COR-L47 (cell line): Measurements from ENCODE around the gene CENPVL1.
"Not testable (repeated sequence)": the region's sequence is repeated elsewhere in the genome, so short reads cannot be mapped to it uniquely, and the experiment has no call there.

Source experiments
- DNase-seq: peaks from one replicate; lab custom pipeline; 2025; lab: John Stamatoyannopoulos, UW

The CENPVL1 gene

DNA sequence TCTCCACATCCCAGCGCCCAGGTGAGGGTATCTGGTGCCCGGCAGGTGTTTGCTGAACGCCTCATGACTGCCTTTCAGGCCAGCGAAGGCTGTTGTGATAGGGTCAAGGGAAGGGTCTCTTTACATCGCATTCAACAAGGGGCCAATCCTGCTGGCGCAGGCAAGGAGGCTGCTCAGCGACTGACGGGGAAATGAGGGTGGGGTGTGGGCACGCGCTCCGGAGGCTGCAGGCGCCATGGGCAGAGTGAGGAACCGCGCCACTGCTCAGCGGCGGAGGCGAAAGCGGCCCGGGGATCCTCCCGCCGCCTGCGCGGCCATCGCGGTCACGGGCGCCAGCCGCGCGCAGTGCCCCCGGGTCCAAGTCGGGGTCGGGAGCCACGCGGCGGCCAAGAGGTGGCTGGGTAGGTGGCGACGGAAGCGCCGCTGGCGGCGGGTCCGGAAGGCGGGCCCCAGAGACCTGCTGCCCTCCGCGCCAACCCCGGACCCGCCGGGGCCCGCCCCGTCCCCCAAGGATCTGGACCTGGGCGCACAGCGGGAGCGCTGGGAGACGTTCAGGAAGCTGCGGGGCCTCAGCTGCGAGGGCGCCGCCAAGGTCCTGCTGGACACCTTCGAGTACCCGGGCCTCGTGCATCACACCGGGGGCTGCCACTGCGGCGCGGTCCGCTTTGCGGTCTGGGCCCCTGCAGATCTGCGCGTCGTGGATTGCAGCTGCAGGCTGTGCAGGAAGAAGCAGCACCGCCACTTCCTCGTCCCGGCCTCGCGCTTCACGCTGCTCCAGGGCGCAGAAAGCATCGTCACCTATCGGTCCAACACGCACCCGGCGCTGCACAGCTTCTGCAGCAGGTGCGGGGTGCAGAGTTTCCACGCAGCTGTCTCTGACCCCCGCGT is at the start of gene CENPVL1:
Gene CENPVL1, plus strand, starts transcription at position 236 of the 888 bp plus-strand sequence. Its CDS starts 0 bp downstream, at position 236.
- DNase-seq: not testable (repeated sequence)

DNA sequence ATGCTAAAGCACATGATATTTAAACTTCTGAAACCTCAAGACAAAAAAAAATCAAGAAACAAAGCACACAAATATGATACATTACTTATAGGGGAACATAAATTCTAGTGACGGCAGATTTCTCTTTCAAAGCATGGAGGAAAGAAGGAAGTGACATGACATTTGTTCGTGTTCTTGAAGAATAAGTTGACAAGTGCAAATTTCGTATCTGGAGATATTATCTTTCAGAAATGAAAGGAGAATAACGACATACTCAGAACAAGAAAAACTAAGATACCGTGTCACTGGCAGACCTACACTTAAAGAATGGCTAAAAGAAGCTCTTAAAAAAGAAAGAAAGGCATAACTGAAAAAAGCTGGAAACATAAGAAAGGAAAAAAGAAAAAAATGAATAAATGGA is 44.3 kb upstream of the CENPVL1 start:
- DNase-seq: no peak

- not testable (repeated sequence) for DNase-seq
Observed at GRCh38 chrX:51679689-51680433, 30.5 kb upstream of the CENPVL1 start.

DNA sequence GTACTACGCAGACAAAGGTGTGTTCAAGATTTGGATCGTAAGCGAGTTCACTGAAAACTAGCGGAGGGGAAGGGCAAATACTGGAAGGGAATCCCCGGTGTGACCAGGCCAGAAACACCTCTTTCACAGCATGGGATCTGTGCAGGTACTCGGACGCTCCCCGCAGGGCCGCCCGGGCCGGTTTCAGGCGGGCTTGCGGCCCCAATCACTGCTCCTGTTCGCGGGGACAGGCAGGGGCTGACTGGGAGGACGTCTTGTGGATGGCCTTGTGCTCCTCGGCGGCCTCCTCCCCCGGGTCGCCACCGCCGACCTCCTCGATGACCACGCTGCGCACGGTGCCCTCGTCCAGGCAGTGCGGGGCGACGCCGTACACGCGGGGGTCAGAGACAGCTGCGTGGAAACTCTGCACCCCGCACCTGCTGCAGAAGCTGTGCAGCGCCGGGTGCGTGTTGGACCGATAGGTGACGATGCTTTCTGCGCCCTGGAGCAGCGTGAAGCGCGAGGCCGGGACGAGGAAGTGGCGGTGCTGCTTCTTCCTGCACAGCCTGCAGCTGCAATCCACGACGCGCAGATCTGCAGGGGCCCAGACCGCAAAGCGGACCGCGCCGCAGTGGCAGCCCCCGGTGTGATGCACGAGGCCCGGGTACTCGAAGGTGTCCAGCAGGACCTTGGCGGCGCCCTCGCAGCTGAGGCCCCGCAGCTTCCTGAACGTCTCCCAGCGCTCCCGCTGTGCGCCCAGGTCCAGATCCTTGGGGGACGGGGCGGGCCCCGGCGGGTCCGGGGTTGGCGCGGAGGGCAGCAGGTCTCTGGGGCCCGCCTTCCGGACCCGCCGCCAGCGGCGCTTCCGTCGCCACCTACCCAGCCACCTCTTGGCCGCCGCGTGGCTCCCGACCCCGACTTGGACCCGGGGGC is 28.2 kb upstream of the CENPVL1 start:
- DNase-seq: not testable (repeated sequence)

DNA sequence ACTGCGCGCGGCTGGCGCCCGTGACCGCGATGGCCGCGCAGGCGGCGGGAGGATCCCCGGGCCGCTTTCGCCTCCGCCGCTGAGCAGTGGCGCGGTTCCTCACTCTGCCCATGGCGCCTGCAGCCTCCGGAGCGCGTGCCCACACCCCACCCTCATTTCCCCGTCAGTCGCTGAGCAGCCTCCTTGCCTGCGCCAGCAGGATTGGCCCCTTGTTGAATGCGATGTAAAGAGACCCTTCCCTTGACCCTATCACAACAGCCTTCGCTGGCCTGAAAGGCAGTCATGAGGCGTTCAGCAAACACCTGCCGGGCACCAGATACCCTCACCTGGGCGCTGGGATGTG is 27.6 kb upstream of the CENPVL1 start, which contains the start of gene CENPVL2:
Gene CENPVL2, minus strand, starts transcription at position 112 of the 343 bp plus-strand sequence. Its CDS starts 0 bp downstream, at position 112.
- DNase-seq: not testable (repeated sequence)

DNA sequence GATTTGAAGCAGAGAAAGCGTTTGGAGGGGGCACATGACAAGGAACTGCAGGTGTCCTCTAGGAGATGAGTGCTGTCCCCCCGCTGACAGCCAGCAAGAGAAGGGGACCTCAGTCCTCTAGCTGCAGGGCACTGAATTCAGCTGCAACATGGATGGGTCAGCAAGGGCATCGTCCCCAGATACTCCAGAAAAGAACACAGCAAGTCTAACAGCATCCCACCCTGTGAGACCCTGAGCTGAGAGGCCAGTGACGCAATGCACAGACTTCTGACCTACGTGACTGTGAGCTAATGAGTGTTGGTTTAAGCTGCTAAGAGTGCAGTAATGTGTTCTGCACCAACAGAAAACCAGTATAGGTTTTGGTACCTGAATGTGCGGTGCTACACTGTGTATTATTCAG is 16.1 kb upstream of the CENPVL1 start:
- DNase-seq: no peak

DNA sequence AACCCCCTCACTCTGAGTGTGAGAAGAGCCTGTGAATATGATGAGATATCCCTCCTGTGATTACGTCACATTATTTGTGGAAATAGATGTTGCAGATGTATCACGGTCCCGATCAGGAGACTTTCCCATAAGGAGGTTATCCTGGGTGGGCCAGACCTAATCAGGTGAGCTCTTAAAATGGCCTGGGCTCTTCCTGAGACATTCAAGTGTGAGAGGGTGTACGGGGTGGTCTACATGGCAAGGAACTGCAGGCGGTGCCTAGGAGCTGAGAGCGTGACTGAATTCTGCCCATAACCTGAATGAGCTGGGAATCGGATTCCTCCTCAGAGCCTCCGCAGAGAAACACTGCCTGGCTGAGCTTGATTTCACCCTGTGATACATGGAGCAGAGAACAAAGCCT is 12.9 kb upstream of the CENPVL1 start:
- DNase-seq: no peak

DNA sequence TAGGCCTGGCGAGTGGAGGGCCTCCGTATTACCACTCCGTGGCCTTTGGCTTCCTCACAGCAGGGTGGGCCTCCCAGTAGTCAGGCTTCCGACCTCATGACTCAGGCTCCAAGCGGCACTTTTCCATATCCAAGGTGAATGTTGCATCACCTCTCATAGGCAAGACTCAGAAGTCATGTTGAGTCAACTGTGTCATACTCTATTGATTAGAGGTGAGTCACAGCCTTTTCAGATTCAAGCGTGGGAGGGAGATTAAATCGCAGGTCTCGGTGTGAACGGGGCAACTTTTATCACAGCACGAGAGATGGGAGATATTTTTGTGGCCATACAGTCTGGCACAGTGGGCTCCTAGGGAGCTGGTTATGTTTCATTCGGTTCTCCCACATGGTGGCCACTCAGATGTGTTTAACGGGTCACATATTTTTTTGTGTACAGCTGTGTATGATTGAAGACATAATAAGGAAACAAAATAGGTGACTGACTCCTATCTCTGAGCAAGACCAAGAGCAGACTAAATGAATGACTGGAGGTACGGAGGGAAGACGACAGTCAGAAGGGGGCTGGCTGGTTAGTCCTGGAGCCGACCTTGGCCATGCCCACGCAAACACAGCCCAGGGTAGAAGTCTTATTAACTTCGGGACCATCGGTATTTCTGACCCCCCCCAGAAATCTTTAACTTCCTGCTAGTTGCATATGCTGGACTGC is 2.8 kb downstream of the CENPVL1 start:
- DNase-seq: not testable (repeated sequence)

DNA sequence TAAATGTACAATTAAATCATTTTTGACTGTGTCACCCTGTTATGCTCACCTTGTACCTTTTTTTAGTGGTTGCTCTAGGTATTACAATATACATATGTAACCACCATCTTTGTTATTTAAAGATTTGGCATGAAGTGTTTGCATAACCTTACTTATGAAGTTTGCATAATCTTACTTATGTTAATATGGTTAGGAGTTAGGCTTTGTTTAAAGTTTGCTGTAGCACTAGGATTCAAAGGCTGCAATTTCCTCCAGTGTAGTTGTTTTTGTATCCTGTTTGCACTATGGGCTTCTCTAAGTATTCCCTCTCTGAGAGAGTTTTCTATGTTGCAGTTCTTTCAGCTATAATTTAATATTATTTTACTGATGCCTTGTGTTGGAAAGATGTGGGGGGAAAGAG is 17.9 kb downstream of the CENPVL1 start:
- DNase-seq: no peak

- DNase-seq: no peak
Observed at GRCh38 chrX:51737091-51737490, 26.8 kb downstream of the CENPVL1 start.

DNA sequence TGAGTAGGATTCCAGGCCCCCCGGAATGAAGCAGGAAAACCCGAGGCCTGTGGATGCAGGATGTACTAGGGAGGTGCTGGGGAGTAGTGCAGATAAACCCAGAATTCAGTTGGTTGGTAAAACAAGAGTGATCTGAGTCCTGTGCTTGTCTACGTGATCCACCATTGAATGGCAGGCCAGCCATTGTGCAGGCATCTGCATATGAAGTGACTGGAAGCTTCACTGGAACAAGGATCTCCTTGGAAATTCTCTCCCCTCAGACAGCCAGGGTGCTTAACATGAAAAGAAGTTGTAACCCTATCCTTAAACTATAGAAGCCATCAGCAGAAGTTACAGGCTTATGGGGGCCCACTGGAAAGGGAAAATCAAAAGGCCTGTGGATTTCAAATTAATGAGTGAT is 32.3 kb downstream of the CENPVL1 start:
- DNase-seq: no peak

DNA sequence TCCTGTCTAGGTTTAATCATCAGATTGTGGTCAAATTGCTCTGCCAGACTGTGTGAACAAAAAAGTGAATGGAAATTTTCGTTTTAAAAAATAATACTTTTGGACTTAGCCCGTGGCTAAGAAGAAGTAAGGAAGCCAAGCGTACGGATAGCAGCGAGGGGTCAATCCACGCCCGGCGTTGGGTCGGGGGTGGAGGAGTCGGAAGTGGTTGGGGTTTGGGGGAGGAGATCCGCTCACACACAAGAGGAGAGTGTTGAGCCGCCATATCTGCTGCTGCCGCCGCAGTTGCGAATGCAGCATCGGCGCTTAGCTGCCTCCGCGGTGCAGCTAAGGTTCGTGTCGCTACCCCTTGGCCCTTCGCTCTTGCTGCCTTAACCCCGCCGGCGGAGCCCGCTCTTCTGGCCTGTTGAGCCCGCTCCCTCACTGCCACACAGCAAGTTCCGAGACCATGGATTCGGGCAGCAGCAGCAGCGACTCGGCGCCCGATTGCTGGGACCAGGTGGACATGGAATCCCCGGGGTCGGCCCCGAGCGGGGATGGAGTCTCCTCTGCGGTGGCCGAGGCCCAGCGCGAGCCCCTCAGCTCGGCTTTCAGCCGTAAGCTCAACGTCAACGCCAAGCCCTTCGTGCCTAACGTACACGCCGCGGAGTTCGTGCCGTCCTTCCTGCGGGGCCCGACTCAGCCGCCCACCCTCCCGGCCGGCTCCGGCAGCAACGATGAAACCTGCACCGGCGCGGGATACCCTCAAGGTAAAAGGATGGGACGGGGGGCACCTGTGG is 33.1 kb downstream of the CENPVL1 start, which contains the start of gene GSPT2:
Gene GSPT2, plus strand, starts transcription at position 264 of the 779 bp plus-strand sequence. Its CDS starts 185 bp downstream, at position 449.
- peak; percentile 21 for DNase-seq

GRCh38 chrX:51747671-51748070 is 37.4 kb downstream of the CENPVL1 start:
- no peak for DNase-seq

GRCh38 chrX:51759055-51759839 is 48.9 kb downstream of the CENPVL1 start:
- DNase-seq: no peak

DNA sequence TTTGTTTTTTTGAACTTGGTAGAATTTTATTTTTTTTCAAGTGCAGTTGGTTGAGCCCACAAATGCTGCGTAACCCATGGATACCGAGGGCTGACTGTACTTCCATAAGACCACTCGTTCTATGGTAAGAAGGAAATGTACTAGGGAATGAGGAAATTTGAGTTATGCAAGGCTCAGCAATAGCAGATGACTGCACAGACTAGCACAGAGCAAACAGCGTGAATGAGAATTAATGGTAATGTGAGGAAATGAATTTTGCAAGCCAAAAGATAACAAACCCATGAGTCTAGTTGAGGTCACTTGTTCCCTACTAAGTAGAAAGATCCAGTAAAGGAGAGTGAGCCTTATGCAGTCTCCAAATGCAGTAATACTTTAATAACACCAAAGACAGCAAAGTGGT is 50.3 kb downstream of the CENPVL1 start:
- DNase-seq: no peak
